ENCODE data around the gene ALDH1L1. TPM values are rescaled to one million over a fixed set of nuclear protein-coding genes. Genes with fewer than 3 reads are reported as not detected.

Gene ALDH1L1
- total RNA-seq, 1 experiment from 2014 or later: 0.08 TPM

GRCh38 chr3:126117786-126118185, 62.6 kb downstream of the ALDH1L1 start:
- Histone ChIP-seq H3K4me3 (no peak overlapping the region), H3K36me3 (no peaks in the 10 kb centered on the region), H3K27ac (no peak overlapping the region), H3K9me3 (replicated peaks) (no peaks in the 10 kb centered on the region), H3K4me1 (no peaks in the 10 kb centered on the region), H3K27me3 (no peaks in the 10 kb centered on the region)
- DNase-seq: peak in 1 of 2 experiments; percentile 0

- Histone ChIP-seq H3K4me1 (no peaks in the 10 kb centered on the region), H3K27me3 (no peaks in the 10 kb centered on the region), H3K36me3 (no peaks in the 10 kb centered on the region), H3K4me3 (no peak overlapping the region), H3K9me3 (replicated peaks) (no peaks in the 10 kb centered on the region), H3K27ac (no peak overlapping the region)
- no peak for DNase-seq
These were observed 63.2 kb downstream of the ALDH1L1 start for GRCh38 chr3:126117212-126117611.

GRCh38 chr3:126116526-126116925, 63.9 kb downstream of the ALDH1L1 start:
- Histone ChIP-seq H3K4me1 (peaks cover 1% of the 10 kb centered on the region), H3K27ac (no peak overlapping the region), H3K4me3 (no peak overlapping the region), H3K36me3 (no peaks in the 10 kb centered on the region), H3K27me3 (no peaks in the 10 kb centered on the region), H3K9me3 (replicated peaks) (no peaks in the 10 kb centered on the region)
- DNase-seq: peak in 1 of 2 experiments; percentile 0

- H3K4me1 ChIP-seq: peaks cover 9% of the 10 kb centered on the region
- no peak for DNase-seq
- H3K9me3 ChIP-seq (replicated peaks): no peaks in the 10 kb centered on the region
- no peaks in the 10 kb centered on the region for H3K36me3 ChIP-seq
- H3K4me3 ChIP-seq: no peak overlapping the region
- no peak overlapping the region for H3K27ac ChIP-seq
- no peaks in the 10 kb centered on the region for H3K27me3 ChIP-seq
These were observed 65.7 kb downstream of the ALDH1L1 start for GRCh38 chr3:126114443-126115386.

GRCh38 chr3:126113733-126114442, 66.5 kb downstream of the ALDH1L1 start:
- Histone ChIP-seq H3K9me3 (replicated peaks) (no peaks in the 10 kb centered on the region), H3K27ac (no peak overlapping the region), H3K27me3 (no peaks in the 10 kb centered on the region), H3K36me3 (no peaks in the 10 kb centered on the region), H3K4me3 (no peak overlapping the region), H3K4me1 (peaks cover 9% of the 10 kb centered on the region)
- DNase-seq: no peak

GRCh38 chr3:126113238-126113555, 67.2 kb downstream of the ALDH1L1 start:
- no peaks in the 10 kb centered on the region for H3K27me3 ChIP-seq
- H3K4me1 ChIP-seq: peaks cover 9% of the 10 kb centered on the region
- H3K9me3 ChIP-seq (replicated peaks): no peaks in the 10 kb centered on the region
- H3K36me3 ChIP-seq: no peaks in the 10 kb centered on the region
- no peak overlapping the region for H3K4me3 ChIP-seq
- H3K27ac ChIP-seq: no peak overlapping the region
- no peak for DNase-seq

GRCh38 chr3:126112531-126113237, 67.7 kb downstream of the ALDH1L1 start:
- DNase-seq: no peak
- Histone ChIP-seq H3K36me3 (no peaks in the 10 kb centered on the region), H3K27ac (no peak overlapping the region), H3K4me1 (peaks cover 9% of the 10 kb centered on the region), H3K27me3 (no peaks in the 10 kb centered on the region), H3K4me3 (no peak overlapping the region), H3K9me3 (replicated peaks) (no peaks in the 10 kb centered on the region)

- Histone ChIP-seq H3K27ac (no peak overlapping the region), H3K4me1 (peaks cover 9% of the 10 kb centered on the region), H3K4me3 (no peak overlapping the region), H3K36me3 (no peaks in the 10 kb centered on the region), H3K27me3 (no peaks in the 10 kb centered on the region), H3K9me3 (replicated peaks) (no peaks in the 10 kb centered on the region)
- no peak for DNase-seq
These were observed 68.6 kb downstream of the ALDH1L1 start for GRCh38 chr3:126111566-126112475.

- peak; percentile 58 to 72 for DNase-seq
- H3K9me3 ChIP-seq (replicated peaks): no peaks in the 10 kb centered on the region
- no peak overlapping the region for H3K4me3 ChIP-seq
- H3K4me1 ChIP-seq: peaks cover 9% of the 10 kb centered on the region
- no peak overlapping the region for H3K27ac ChIP-seq
- no peaks in the 10 kb centered on the region for H3K27me3 ChIP-seq
- H3K36me3 ChIP-seq: no peaks in the 10 kb centered on the region
These were observed 69.2 kb downstream of the ALDH1L1 start for GRCh38 chr3:126111126-126111551.

GRCh38 chr3:126110431-126111125, 69.8 kb downstream of the ALDH1L1 start:
- no peaks in the 10 kb centered on the region for H3K36me3 ChIP-seq
- no peak for DNase-seq

GRCh38 chr3:126109880-126110235, 70.5 kb downstream of the ALDH1L1 start:
- no peaks in the 10 kb centered on the region for H3K27me3 ChIP-seq
- no peak overlapping the region for H3K4me3 ChIP-seq
- DNase-seq: no peak
- no peaks in the 10 kb centered on the region for H3K9me3 ChIP-seq (replicated peaks)
- peaks cover 9% of the 10 kb centered on the region for H3K4me1 ChIP-seq
- no peak overlapping the region for H3K27ac ChIP-seq
- no peaks in the 10 kb centered on the region for H3K36me3 ChIP-seq

More at GRCh38 chr3:126110431-126111125, 69.8 kb downstream of the ALDH1L1 start:
- no peaks in the 10 kb centered on the region for H3K27me3 ChIP-seq
- no peaks in the 10 kb centered on the region for H3K9me3 ChIP-seq (replicated peaks)
- H3K4me3 ChIP-seq: no peak overlapping the region
- no peak overlapping the region for H3K27ac ChIP-seq
- peaks cover 9% of the 10 kb centered on the region for H3K4me1 ChIP-seq

- Histone ChIP-seq H3K36me3 (no peaks in the 10 kb centered on the region), H3K27me3 (no peaks in the 10 kb centered on the region), H3K9me3 (replicated peaks) (no peaks in the 10 kb centered on the region), H3K27ac (no peak overlapping the region), H3K4me1 (peaks cover 9% of the 10 kb centered on the region), H3K4me3 (no peak overlapping the region)
- DNase-seq: no peak
These were observed 71.1 kb downstream of the ALDH1L1 start for GRCh38 chr3:126109146-126109879.

- no peak for DNase-seq
- H3K4me3 ChIP-seq: no peak overlapping the region
- no peak overlapping the region for H3K27ac ChIP-seq
- H3K27me3 ChIP-seq: no peaks in the 10 kb centered on the region
- H3K36me3 ChIP-seq: no peaks in the 10 kb centered on the region
- H3K4me1 ChIP-seq: peaks cover 9% of the 10 kb centered on the region
- no peaks in the 10 kb centered on the region for H3K9me3 ChIP-seq (replicated peaks)
These were observed 71.7 kb downstream of the ALDH1L1 start for GRCh38 chr3:126108676-126109050.

All from SJCRH30 (cell line).